Activated CD8-positive, alpha-beta memory T cell treated with anti-CD3 and anti-CD28 coated beads, Interleukin-2, amount 50 U/mL, for 24 hours (primary cell): ENCODE data around the gene JAM2.
"Not testable (repeated sequence)": the region's sequence is repeated elsewhere in the genome, so short reads cannot be mapped to it uniquely, and the experiment has no call there.

Experiments used
- DNase-seq: peaks from one replicate; pipeline ENCODE4 v3.0.0-alpha.2; 2020; ENCODE audit errors: extremely low read depth

Gene JAM2, protein sequence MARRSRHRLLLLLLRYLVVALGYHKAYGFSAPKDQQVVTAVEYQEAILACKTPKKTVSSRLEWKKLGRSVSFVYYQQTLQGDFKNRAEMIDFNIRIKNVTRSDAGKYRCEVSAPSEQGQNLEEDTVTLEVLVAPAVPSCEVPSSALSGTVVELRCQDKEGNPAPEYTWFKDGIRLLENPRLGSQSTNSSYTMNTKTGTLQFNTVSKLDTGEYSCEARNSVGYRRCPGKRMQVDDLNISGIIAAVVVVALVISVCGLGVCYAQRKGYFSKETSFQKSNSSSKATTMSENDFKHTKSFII

DNA sequence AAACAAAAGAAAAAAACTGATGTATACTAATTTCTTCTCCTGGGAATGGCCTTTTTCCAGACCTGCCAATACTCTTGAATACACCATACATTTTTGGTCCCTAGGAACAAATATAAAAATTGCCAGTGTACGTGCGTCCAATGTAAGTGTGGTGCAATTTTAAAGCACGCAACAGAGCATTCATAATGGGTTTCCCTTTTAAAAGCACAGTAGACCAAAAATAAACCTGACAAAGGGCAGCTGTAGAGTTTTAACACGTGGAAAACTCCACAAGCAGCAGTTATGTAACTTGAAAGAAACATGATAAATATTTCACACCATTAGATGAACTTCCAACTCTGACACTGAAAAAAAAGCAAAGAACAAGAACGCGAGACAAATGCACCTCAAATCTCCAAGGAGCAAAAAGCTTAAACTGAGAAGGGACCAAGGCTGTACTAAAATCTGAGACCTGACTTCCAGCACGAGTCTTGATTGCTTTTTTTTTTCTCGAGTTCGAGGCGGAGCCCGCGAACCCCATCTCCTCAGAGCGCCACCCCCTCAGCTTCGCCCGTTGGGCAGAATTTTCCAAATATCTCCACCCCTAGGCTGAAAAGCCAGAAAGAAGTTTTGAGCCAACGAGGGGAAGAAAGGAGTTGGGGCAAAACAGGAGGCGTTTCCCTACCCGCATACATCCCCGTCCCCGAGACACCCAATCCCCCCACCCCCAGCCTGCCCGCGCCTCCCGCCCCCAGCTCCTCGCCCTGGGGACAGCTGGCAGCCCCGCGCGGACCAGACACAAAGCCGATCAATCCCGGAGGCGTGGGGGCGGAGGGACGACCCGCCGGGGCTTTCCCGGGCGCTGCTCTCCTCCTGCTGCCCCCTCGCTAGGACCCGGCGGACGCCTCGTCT, at the start of gene JAM2:
TSS of gene JAM2 (plus strand) at position 599 of the 891 bp plus-strand sequence. CDS start 564 bp downstream, outside the sequence.
- no peak for DNase-seq

DNA sequence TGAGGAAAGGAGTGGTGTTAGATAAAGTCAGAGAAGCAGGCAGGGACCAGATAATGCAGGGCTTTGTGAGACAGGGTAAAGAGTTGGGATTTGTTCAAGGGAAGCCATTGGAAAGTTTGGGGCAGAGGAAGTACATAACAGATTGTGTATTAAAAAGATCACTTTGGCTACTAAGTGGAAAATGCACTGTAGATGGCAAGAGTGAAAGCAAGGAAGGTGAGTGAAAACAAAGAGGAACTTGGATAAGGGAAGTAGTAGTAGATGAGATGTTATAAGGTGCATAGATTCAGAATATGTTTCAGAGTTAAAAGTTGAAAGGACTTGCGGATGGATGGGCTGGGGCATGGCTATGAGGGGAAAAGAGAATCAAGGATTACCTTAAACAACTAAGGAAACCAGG, 49.2 kb upstream of the JAM2 start:
- DNase-seq: no peak

DNA sequence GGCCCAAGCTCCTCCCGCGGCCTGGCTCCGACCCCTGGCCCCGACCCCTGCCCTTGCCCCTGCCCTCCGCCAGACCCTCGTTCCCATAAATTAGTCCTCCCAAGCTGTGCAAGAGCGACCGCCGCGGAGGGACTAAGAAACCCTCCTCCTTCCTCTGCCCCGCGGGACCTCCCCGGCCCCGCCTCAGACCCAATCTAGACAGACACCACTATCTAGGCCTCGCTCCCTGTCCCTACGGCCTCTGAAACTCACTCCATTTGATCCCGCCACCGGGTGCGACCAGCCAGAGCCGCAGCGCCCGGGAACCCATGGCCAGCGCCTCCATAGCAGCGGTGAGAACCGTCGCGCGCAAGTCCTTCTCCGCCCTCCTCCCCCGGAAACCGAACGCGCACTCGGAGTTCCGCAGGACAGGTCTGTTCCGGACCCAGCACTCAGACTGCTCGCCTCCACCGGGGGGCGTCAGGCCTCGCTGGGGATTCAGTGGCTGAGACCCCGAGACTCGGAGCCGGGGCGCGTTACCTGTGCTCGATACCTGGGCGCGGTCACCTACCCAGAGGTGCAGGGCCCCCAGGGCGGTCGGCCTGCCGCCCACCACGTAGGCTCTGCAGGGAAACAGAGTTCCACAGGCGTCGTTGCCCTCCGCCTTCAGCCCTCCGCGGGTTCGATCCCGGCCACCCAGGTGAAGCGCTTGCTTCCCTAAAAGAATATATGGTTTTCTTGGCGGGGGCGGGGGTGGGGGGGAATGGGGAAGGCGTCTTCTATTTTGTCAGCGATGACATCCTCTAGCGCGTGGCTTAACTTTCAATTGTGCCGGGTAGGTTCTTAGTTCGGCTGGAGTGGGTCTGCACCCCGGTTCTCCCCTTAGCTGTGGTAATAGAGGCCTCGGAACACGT, 31.7 kb upstream of the JAM2 start, which contains the start of gene MRPL39:
TSS of gene MRPL39 (minus strand) at position 331 of the 893 bp plus-strand sequence. CDS start at position 325, 6 bp downstream.
- DNase-seq: peak; percentile 75

DNA sequence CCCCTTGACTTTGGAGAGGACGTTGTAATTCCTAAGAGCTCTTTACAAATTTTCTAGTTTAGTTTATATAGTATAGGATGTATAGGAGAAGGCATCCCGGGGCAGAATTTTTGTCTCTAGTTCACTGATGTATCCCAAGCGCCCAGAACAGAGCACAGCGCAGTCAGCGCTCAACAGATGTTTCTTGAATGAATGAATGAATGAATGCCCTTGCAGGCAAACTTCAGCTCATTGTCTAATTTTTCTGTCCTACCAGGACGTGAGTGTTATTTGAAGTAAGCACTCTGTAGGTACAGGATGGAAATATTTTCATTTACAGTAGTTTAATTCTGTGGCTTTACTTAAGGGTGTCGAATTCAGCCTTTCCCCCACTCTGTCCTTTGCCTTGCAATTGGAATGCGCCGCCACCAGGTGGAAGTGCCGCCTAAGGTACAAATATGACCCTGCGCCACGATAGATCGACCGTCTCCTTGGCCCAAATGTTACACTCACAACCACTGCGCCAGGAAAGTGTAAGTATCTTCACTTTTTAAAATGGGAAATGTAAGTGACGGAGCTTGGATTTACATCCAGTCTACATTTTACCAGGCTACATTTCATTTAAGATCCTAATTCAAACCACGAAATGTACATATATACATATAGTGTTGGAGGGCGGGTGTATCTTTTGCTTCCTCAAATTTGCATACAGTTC, 30.9 kb upstream of the JAM2 start:
- peak; percentile 29 for DNase-seq

DNA sequence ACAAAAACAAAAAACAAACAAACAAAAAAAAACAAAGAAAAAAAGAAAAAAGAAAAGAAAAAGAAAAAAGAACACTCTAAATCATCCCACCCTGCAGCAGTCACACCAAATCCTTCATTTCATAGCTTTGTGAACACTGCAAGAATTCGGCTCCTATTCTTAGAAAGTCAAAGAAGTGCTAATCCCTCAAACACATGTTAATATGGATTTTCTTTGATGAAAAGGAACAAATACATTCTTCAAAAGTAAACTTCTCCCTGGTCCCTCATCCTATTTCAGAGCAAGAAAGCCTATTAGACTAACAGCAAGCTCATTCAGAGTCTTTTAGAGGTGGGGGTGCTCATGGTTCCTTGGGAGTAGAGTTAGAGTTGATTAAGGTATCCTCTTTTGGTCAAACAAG, 24.6 kb upstream of the JAM2 start:
- no peak for DNase-seq

DNA sequence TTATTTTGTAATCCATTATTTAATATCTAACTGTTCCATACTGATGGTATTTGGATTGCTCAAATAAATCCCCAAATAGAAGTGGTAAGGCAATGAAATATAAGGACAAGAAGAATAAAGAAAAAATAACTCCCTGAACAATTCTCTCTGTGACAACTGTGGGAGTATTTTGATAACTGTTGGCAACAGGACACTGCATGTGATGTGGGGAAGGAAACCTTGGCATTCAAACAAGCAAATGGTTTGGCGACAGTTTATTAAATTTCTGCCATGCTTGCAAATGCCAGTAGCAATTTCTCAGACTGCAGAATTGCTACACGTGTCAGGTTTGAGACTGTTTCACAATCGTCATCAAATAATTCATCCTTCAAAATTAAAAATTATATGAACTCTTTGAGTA, 23.2 kb upstream of the JAM2 start:
- no peak for DNase-seq

DNA sequence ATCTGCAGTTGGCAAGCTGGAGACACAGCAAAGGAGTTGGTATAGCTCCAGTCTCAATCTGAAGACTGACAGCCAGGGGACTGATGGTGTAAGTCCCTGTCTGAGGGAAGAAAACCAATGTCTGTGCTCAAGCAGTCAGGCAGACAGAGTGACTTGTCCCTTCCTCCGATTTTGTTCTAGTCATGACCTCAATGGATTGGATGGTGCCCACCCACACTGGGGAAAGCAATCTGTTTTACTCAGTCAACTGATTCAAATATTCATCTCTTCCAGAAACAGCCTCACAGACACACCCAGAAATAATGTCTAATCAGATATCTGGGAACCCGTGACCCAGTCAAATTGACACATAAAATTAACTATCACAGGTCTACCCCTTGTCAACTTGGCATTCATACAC, 19.9 kb upstream of the JAM2 start:
- no peak for DNase-seq

DNA sequence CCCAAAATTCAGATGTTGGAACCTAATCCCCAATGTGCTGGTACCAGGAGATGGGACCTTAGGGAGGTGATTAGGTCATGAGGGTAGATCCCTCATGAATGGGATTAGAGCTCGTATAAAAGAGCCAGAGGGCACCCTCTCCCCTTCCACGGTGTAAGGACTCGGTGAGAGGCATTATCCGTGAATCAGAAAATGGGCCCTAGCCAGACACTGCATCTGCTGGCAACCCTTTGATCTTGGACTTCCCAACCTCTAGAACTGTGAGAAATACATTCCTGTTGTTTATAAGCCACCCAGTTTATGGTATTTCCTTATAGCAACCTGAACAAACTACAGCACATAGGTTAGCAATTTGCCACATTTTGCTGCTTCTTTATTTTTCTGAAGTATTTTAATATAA, 14.5 kb upstream of the JAM2 start:
- DNase-seq: no peak

DNA sequence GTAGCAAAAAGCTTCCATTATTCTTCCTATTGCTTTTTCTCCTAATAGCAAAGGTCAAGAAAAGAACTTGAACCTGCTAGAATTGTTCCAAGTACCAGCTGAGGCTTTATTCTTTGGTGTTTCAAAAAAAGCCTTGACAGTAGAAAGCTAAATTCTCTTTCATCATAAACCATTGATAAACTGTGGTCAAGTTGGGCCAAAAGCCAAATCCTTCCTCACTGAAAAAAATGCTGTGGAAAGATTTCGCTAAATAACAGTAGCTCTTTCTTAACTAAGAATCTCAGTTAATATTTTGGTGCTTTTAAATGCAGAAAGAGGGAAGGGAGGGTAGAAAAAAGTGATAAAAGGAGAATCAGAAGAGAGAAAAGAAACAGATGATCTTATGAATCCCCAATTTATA, 14.0 kb upstream of the JAM2 start:
- DNase-seq: no peak

DNA sequence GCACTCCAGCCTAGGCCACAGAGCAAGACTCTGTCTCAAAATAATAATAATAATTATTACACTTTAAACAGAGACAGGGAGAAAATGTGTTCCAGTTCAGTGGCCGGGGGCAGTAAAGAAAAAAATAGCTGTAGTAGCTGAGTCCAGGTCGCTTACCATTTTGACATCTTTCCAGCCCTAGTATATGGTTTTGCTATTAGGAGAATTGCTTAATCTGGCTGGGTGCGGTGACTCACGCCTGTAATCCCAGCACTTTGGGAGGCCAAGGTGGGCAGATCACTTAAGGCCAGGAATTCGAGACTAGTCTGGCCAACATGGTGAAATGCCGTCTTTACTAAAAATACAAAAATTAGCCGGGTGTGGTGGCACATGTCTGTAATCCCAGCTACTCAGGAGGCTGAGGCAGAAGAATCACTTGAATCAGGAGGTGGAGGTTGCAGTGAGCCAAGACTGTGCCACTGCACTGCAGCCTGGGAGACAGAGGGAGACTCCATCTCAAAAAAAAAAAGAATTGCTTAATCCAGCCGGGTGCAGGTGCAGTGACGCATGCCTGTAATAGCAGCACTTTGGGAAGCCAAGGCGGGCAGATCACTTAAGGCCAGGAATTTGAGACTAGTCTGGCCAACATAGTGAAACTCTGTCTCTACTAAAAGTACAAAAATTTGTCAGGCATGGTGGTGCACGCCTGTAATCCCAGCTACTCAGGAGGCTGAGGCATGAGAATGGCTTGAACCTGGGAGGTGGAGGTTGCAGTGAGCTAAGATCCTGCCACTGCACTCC, 13.1 kb upstream of the JAM2 start:
- not testable (repeated sequence) for DNase-seq

DNA sequence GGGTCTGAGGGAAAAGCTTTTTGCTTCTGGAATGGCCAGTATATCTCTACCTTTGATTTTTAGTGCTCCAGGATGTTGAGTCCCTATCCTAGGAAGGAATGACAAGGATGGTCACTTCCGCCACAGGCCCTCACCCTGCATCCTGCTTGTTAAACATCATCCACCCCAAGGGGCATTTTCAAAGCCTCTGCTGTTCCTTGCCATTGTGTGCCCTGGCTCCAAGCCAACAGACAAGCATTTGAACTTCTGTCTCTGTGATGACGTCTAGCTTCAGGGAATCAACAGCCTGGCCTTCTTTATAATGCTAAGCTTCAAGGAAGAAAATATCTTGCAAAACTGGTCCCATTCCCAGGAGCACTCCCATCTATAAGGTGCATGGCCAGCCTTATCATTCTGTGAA, 12.3 kb upstream of the JAM2 start:
- DNase-seq: no peak

DNA sequence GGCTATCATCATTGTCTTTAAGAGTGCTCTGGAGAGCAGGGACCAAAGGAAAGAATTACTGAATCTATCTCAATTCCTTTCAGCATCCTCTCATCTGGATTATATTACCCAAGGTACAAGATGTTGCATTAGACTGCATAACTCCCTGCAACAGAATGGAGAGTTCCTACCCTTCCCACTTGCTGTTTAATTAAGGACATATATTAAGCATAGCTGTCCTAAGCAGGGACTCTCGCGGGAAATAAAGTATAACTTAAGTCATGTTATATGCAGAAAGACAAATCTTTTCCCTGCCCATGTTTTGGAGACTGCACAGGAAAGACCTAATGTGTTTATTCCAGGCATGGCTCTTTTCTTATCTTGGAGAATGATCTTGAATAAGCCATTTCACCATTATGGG, 6.8 kb upstream of the JAM2 start:
- no peak for DNase-seq

DNA sequence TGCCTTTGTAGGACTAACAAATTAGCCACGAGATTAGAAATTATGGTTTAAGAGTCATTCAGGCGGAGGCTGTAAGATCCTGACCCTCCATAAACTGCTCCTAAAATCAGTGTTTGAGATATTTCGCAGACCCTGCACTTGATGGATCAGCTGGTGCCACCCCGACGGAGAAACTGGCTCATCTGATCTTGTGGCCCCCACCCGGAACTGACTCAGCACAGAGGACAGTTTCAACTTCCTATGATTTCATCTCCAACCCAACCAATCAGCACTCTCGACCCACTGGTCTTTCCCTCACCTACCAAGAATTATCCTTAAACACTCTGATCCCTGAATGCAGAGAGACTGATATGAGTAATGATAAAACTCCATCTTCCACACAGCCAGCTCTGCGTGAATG, 3.7 kb upstream of the JAM2 start:
- no peak for DNase-seq

DNA sequence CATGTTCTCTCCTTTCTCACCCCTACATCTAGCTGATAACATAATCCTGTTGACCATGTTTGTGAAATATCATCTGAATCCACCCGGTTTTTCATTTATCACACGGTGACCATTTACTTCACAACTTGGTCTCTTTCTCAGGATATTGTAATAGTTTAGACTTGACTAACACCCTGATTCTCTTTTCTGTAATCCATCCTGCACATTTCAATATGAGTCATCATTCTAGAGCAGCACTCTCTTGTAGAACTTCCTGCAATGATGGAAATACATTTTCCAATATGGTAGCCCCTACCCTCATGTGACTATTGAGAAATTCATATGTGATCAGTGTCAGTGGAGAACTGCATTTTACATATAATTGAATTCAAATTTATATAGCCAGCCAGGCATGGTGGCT, 2.3 kb upstream of the JAM2 start:
- no peak for DNase-seq

DNA sequence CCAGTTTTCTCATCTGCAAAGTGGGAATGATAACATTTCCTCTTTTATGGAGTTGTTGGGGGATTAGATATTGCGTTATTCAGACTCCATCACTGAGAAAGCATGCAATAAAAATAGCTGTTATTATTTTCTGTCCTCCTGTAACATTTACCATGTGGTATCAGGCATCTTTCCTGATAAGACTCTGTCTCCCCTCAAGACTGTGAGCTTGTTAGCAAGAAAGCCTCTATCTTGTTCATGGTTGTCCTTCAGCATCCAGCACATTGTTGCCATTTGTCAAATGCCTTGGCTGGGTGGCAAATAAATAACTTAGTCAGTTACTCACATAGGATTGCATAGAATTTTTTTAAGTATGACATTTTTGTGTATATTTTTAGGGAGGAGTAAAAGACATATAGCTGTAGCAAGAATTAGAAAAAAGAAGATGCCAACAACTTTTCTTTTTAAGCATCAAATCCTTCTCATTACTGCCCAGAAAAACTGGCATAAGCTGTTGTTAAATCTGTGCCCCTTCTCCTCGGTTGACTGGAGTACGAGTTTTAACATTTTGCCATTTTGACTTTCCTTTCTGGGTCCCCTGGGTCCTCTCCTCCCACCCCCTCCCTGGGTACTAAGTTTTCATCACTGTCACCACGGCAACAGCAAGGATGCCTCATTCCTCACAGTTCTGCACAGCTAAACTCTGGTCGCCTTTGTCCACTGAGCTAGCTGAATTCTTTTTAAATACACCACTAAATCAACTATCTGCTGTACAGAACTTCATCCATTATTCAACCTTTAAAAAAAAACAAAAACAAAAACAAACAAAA, 1.0 kb upstream of the JAM2 start:
- DNase-seq: no peak

DNA sequence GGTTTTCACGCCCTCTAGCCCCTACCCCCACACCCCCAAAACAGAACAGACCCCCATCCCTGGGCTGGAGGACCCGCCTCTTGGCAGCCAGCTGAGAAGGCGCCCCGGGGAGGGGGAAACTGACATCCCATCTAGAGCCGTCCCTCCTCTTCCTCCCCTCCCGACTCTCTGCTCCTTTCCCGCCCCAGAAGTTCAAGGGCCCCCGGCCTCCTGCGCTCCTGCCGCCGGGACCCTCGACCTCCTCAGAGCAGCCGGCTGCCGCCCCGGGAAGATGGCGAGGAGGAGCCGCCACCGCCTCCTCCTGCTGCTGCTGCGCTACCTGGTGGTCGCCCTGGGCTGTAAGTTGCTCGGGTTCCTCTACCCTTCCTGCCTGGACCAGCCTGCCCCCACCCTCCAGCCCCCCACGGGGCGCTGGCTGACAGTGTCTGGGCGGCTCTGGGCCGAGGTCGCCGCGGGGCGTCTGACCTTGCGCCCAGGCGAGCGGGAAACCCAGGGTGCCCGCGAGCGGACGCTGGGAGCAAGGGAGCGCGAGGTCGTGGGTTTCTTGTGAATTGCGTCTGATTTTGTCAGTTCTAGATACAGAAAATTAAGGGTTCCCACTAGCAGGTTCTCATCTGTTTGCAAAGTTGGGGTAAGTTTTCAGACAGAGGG, 618 bp downstream of the JAM2 start:
- DNase-seq: no peak

DNA sequence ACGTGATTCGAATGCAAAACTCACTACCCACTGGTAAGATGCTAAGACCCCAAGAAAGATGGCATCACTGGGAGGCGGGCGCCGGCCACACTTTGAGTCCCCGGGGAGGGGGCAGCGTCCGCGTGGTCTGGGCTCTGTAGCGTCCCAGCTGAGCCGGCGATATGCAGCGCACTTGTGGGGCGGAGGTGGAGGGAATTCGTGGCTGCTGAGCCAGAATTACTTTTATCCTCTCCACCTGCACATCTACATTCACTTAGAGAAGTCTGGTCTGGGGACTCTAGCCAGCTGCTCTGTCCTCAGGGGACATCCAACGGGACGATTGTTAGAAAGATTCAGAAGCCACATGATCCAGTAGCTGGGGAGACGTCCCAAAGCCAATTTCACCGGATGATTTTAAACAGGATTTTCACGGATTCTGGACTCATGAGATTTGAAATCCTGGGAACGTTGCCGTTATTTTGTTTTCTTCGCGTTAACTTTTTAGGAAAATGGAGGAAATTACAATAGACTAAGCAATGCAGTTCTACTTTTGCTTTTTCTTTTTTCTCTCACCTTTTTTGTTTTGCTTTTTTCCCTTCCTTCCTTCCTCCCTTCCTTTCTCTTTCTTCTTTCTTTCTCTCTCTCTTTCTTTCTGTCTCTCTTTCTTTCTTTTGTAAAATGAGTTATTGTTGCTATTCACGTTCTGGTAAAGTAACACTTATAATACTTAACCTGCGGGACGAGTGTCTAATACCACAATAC, 1.3 kb downstream of the JAM2 start:
- DNase-seq: no peak

DNA sequence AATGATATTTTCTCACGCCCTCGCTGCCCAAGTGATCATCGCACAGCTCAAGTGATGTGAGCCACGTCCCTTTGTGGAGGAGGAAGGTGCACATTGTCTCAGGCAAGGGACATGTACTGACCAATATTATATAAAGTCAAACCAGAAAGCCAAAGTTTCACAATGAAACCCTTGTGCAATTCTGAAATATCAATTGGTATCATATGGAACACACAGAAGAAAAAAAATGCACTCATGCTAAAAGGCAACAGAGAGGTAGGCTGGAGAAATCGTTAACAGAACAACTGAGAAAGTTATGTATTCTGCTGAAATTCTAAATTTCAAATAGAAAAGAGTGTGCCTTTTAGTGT, 1.9 kb downstream of the JAM2 start:
- no peak for DNase-seq

DNA sequence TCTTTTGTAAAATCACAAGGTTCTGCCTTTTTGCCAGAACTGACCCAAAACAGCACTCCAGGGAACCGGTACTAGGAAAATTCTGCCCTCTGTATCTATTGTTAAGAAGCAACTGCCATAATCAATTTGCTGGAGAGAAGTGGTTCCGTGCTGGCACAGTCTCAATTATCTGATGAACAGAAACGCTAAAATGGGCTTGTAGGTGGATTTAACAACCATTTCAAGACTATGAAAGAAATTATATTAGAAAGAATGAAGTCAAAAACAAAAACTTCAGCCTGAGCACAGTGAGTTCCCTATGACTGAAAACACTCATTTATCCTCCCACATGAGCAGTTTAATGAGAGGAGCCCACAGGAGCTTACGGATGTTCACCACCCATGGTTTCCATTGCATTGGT, 4.4 kb downstream of the JAM2 start:
- DNase-seq: no peak
